GM23338 (cell line): ENCODE results near the gene CACNA1F.

Experiments
- CREB1 ChIP-seq: fragments of 250-450 bp; sonication (Bioruptor Pico); IDR thresholded peaks from 2 replicates; pipeline ENCODE4 v1.5.0; 2020; ENCODE audit warnings: low read depth, mild to moderate bottlenecking, moderate library complexity
- EZH2 ChIP-seq: fragments of 200-600 bp; sonication (generic); IDR thresholded peaks from one replicate; pipeline ENCODE4 v1.8.0; 2017; ENCODE audit warnings: antibody characterized with exemption, mild to moderate bottlenecking, low read depth; ENCODE audit not compliant: unreplicated experiment
- EZH2phosphoT487 ChIP-seq: fragments of 200-600 bp; sonication (generic); IDR thresholded peaks from one replicate; pipeline ENCODE4 v1.8.1; 2018; ENCODE audit warnings: antibody characterized with exemption; ENCODE audit not compliant: unreplicated experiment
- JUNB ChIP-seq: IDR thresholded peaks from one replicate; pipeline ENCODE4 v1.6.1; 2016; ENCODE audit warnings: antibody characterized with exemption; ENCODE audit not compliant: unreplicated experiment
- POLR2AphosphoS5 ChIP-seq: IDR thresholded peaks from 2 replicates; pipeline ENCODE4 v1.6.1; 2016; ENCODE audit warnings: antibody characterized with exemption, low read depth
- ZNF331 ChIP-seq: fragments of 250-450 bp; sonication (Bioruptor Pico); IDR thresholded peaks from 2 replicates; pipeline ENCODE4 v1.5.0; 2020; ENCODE audit warnings: low read depth, mild to moderate bottlenecking, moderate library complexity
- TF ChIP-seq, protein P1 (sequence below), 2 experiments: fragments of 200-600 bp in 1 of 2; sonication (generic) in 1 of 2; conservative IDR thresholded peaks; 2 replicates each; pipeline versions ENCODE4 v1.5.1 to v1.6.1; 2016 to 2017; ENCODE audit warnings: antibody characterized with exemption in 2 of 2, low read depth in 2 of 2, mild to moderate bottlenecking in 2 of 2, moderate library complexity in 1 of 2
- TF ChIP-seq, protein P2 (sequence below): IDR thresholded peaks from one replicate; pipeline ENCODE4 v1.6.1; 2018; ENCODE audit warnings: antibody characterized with exemption; ENCODE audit not compliant: unreplicated experiment

DNA sequence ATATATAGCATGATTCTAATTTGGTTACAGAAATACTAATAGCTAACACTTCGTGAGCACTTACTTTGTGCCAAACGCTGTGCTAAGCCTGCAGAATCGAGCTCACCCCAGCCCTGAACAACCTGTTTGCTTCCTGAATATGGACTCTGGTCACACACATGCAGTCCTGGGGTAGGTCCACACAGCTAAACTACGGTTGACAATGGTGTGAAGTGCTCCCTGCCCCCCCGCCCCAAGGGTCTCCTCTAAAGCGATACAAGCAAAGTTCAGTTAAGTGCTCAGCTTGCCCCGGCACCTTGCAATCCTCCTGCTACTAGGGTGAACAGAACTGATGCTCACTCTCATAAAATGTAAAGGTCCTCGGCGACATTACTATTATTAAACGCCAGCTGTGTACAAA, 30.5 kb upstream of the CACNA1F start:
- TF ChIP-seq, protein P1, sequence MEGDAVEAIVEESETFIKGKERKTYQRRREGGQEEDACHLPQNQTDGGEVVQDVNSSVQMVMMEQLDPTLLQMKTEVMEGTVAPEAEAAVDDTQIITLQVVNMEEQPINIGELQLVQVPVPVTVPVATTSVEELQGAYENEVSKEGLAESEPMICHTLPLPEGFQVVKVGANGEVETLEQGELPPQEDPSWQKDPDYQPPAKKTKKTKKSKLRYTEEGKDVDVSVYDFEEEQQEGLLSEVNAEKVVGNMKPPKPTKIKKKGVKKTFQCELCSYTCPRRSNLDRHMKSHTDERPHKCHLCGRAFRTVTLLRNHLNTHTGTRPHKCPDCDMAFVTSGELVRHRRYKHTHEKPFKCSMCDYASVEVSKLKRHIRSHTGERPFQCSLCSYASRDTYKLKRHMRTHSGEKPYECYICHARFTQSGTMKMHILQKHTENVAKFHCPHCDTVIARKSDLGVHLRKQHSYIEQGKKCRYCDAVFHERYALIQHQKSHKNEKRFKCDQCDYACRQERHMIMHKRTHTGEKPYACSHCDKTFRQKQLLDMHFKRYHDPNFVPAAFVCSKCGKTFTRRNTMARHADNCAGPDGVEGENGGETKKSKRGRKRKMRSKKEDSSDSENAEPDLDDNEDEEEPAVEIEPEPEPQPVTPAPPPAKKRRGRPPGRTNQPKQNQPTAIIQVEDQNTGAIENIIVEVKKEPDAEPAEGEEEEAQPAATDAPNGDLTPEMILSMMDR (conservative IDR thresholded peaks at IDR 0.05; ENCODE audit: low read depth in 2 of 2), result no peak
- TF ChIP-seq EZH2 (no peak), CREB1 (no peak), EZH2phosphoT487 (no peak), POLR2AphosphoS5 (no peak), JUNB (no peak), ZNF331 (CRISPR knock-in tag) (no peak)
- TF ChIP-seq, protein P2, sequence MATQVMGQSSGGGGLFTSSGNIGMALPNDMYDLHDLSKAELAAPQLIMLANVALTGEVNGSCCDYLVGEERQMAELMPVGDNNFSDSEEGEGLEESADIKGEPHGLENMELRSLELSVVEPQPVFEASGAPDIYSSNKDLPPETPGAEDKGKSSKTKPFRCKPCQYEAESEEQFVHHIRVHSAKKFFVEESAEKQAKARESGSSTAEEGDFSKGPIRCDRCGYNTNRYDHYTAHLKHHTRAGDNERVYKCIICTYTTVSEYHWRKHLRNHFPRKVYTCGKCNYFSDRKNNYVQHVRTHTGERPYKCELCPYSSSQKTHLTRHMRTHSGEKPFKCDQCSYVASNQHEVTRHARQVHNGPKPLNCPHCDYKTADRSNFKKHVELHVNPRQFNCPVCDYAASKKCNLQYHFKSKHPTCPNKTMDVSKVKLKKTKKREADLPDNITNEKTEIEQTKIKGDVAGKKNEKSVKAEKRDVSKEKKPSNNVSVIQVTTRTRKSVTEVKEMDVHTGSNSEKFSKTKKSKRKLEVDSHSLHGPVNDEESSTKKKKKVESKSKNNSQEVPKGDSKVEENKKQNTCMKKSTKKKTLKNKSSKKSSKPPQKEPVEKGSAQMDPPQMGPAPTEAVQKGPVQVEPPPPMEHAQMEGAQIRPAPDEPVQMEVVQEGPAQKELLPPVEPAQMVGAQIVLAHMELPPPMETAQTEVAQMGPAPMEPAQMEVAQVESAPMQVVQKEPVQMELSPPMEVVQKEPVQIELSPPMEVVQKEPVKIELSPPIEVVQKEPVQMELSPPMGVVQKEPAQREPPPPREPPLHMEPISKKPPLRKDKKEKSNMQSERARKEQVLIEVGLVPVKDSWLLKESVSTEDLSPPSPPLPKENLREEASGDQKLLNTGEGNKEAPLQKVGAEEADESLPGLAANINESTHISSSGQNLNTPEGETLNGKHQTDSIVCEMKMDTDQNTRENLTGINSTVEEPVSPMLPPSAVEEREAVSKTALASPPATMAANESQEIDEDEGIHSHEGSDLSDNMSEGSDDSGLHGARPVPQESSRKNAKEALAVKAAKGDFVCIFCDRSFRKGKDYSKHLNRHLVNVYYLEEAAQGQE, result no peak
